GM12873 (cell line): Measurements from ENCODE around the gene SPIRE2.

Experiments
- CTCF ChIP-seq: IDR thresholded peaks from 2 replicates; pipeline ENCODE4 v1.5.1; 2012; ENCODE audit warnings: low read depth, mild to moderate bottlenecking, moderate library complexity, low read length, control low read depth; ENCODE audit not compliant: insufficient read depth; ENCODE audit errors: missing control alignments

Gene SPIRE2

DNA sequence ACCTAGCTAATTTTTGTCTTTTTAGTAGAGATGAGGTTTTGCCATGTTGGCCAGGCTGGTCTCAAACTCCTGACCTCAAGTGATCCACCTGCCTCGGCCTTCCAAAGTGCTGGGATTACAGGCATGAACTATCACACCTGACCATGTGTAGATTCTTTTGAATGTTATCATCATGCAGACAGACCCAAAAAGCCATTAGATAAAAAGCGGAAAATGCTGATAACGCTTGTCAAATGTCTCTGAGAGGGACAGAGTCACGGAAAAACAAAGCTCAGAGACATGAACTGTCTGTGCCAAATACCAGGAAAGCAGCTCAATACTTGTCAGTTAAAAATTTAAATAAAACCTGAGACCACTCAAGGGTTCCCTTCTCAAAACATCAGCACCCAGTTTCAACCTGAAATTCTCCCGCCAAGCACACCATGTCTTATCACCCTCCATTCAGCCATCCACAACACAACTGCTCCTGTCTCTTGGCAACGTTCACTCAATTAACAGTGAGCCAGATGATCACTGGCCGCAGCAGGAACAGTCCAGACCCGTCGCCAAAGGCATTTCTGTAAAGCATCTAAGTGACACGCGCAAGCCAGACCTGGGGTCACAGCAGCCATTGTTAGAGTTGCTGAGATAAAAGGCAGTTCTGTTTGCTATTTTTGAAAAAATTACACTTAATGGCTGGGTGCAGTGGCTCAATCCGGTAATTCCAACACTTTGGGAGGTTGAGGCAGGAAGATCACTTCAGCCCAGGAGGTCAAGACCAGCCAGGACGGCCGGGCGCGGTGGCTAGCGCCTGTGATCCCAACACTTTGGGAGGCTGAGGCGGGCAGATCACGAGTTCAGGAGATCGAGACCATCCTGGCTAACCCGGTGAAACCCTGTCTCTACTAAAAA, 41.6 kb upstream of the SPIRE2 start:
- no peak for TF ChIP-seq CTCF

DNA sequence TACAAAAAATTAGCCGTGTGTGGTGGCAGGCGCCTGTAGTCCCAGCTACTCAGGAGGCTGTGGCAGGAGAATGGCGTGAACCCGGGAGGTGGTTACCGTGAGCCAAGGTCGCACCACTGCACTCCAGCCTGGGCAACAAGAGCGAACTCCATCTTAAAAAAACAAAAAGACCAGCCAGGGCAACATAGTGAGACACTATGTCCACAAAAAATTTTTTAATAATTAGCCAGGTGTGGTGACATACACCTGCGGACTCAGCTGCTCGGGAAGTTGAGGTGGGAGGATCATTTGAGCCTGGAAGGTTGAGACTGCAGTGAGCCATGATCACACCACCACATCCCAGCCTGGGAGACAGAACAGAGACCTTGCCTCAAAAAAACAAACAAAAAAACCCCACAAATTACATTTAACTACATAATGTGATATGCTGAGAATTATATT, 40.9 kb upstream of the SPIRE2 start:
- TF ChIP-seq CTCF = no peak

GRCh38 chr16:89791278-89791995, 36.8 kb upstream of the SPIRE2 start:
- TF ChIP-seq CTCF = no peak

DNA sequence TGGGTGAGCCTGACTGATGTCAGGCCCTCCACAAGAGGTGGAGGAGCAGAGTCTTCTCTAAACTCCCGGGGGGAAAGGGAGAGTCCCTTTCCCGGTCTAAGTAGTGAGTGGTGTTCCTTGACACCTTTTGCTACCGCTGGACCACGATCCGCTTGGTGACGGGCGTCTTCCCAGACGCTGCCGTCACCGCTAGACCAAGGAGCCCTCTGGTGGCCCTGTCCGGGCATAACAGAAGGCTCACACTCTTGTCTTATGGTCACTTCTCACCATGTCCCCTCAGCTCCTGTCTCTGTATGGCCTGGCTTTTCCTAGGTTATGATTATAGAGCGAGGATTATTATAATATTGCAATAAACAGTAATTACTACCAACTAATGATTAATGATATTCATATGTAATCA, 35.2 kb upstream of the SPIRE2 start:
- peak; percentile 66 for TF ChIP-seq CTCF

DNA sequence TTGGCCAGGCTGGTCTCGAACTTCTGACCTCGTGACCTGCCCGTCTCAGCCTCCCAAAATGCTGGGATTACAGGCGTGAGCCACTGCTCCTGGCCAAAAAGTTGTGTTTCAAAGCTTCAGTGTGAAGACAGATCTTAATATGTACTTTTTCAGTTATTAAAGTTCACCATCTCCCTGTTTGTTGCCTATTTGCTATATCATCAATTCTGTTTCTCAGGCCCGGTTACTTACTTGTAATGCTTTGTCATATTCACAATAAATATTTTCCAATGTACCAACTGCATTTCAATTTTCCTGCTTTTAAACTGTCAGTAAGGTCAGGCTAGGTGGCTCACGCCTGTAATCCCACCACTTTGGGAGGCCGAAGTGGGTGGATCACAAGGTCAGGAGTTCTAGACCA, 34.3 kb upstream of the SPIRE2 start:
- no peak for TF ChIP-seq CTCF

GRCh38 chr16:89795676-89796075, 32.6 kb upstream of the SPIRE2 start:
- no peak for TF ChIP-seq CTCF

DNA sequence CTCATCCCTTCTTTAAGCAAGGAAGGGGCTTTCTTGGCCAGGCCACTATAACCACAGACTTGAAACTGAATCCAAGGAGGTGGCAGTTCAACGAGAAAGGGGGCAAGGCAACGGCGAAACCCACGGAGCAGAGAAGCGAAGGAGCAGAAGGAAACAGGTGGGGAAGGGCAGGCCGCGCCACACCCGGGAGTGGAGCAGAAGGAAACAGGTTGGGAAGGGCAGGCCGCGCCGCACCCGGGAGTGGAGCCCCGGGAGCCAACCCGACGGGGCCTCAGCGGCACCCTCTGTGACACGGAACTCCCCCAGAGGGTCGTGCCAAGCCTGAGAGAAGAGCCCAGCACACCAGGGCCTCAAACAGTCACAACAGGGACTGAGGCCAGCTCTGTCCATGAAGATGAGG, 32.2 kb upstream of the SPIRE2 start:
- no peak for TF ChIP-seq CTCF
